Brain microvascular endothelial cell (primary cell): Measurements from ENCODE around the gene CCDC167.

ENCODE experiments used
- DNase-seq: peaks from one replicate; pipeline ENCODE4 v3.0.0-alpha.2; 2020
- H3K27ac ChIP-seq: fragments of 250-450 bp; sonication (Bioruptor Pico); 2 replicates; pipeline ENCODE4 v1.5.1; 2020; ENCODE audit warnings: mild to moderate bottlenecking, moderate library complexity
- H3K27me3 ChIP-seq: fragments of 250-450 bp; sonication (Bioruptor Pico); replicated peaks from 2 replicates; pipeline ENCODE4 v1.5.1; 2020; ENCODE audit warnings: mild to moderate bottlenecking
- H3K36me3 ChIP-seq: fragments of 250-450 bp; sonication (Bioruptor Pico); replicated peaks from 2 replicates; pipeline ENCODE4 v1.5.1; 2020; ENCODE audit warnings: mild to moderate bottlenecking
- H3K4me3 ChIP-seq: 2 replicates; pipeline ENCODE4 v1.5.1; 2011; ENCODE audit warnings: low read depth, mild to moderate bottlenecking, control low read depth, low read length, moderate library complexity
- CTCF ChIP-seq: IDR thresholded peaks from 2 replicates; pipeline ENCODE4 v1.5.1; 2011; ENCODE audit warnings: low read depth, mild to moderate bottlenecking, moderate library complexity, low read length, control low read depth, inconsistent platforms; ENCODE audit errors: missing control alignments
- in situ Hi-C: cut with HindIII; loops from 2 replicates; pipeline ENCODE4 v1.10.0; 2017; ENCODE audit warnings: low sequenced_read_pairs, low pct_ligation_motif_present

The CCDC167 gene

GRCh38 chr6:37499433-37500293 lies at the start of gene CCDC167:
CCDC167 (minus strand) TSS chr6:37499893; CDS start chr6:37499863, 30 bp downstream.
- H3K27ac ChIP-seq, result peak within 1 kb of the TSS; percentile 1
- peak within 1 kb of the TSS; percentile 78 for H3K4me3 ChIP-seq
- DNase-seq, result peak; percentile 95
- in situ Hi-C loops, result no loop called here
- no peaks in the 10 kb centered on the region for H3K36me3 ChIP-seq
- TF ChIP-seq CTCF, result no peak
- H3K27me3 ChIP-seq, result no peaks in the 10 kb centered on the region

GRCh38 chr6:37549154-37549553 lies 49.5 kb upstream of the CCDC167 start:
- Histone ChIP-seq H3K27me3 (no peaks in the 10 kb centered on the region), H3K4me3 (no peak overlapping the region), H3K36me3 (no peaks in the 10 kb centered on the region), H3K27ac (no peak overlapping the region)
- no peak for TF ChIP-seq CTCF
- no peak for DNase-seq
- in situ Hi-C loops, result no loop called here

GRCh38 chr6:37548067-37548674 lies 48.5 kb upstream of the CCDC167 start:
- Histone ChIP-seq H3K27ac (no peak overlapping the region), H3K4me3 (no peak overlapping the region), H3K27me3 (no peaks in the 10 kb centered on the region), H3K36me3 (no peaks in the 10 kb centered on the region)
- no peak for DNase-seq
- in situ Hi-C loops, result no loop called here
- TF ChIP-seq CTCF, result no peak

GRCh38 chr6:37547564-37548061 lies 47.9 kb upstream of the CCDC167 start:
- Histone ChIP-seq H3K4me3 (no peak overlapping the region), H3K27me3 (no peaks in the 10 kb centered on the region), H3K36me3 (no peaks in the 10 kb centered on the region), H3K27ac (no peak overlapping the region)
- in situ Hi-C loops, result no loop called here
- DNase-seq, result peak; percentile 27
- TF ChIP-seq CTCF, result no peak

GRCh38 chr6:37546141-37546871 lies 46.6 kb upstream of the CCDC167 start:
- Histone ChIP-seq H3K27ac (no peak overlapping the region), H3K27me3 (no peaks in the 10 kb centered on the region), H3K36me3 (no peaks in the 10 kb centered on the region), H3K4me3 (no peak overlapping the region)
- in situ Hi-C loops, result no loop called here
- no peak for DNase-seq
- TF ChIP-seq CTCF, result no peak
